Suprapubic skin (tissue), 4 donors: ENCODE results near the gene NANOGP8.

ENCODE experiments used
- EP300 ChIP-seq: sonication (generic); formaldehyde crosslinking; IDR thresholded peaks from one replicate; pipeline ENCODE4 v1.6.1; 2017; ENCODE audit warnings: antibody characterized with exemption
- POLR2A ChIP-seq, 2 donors: fragments of 450-650 bp; IDR thresholded peaks; one replicate each; pipeline ENCODE4 v1.6.1; 2017; ENCODE audit warnings: antibody characterized with exemption in 2 of 2, mild to moderate bottlenecking in 2 of 2, moderate library complexity in 2 of 2
- POLR2AphosphoS5 ChIP-seq, 3 donors: sonication (generic); formaldehyde crosslinking; IDR thresholded peaks; one replicate each; pipeline ENCODE4 v1.6.1; 2017; ENCODE audit warnings: antibody characterized with exemption in 3 of 3
- TF ChIP-seq, protein P1 (sequence below), 2 donors: fragments of 200-600 bp in 1 of 2; fragments of 450-650 bp in 1 of 2; sonication (generic) in 1 of 2; IDR thresholded peaks; one replicate each; pipeline ENCODE4 v1.5.1; 2016 to 2019; ENCODE audit warnings: antibody characterized with exemption in 2 of 2, mild to moderate bottlenecking in 1 of 2, moderate library complexity in 1 of 2

DNA sequence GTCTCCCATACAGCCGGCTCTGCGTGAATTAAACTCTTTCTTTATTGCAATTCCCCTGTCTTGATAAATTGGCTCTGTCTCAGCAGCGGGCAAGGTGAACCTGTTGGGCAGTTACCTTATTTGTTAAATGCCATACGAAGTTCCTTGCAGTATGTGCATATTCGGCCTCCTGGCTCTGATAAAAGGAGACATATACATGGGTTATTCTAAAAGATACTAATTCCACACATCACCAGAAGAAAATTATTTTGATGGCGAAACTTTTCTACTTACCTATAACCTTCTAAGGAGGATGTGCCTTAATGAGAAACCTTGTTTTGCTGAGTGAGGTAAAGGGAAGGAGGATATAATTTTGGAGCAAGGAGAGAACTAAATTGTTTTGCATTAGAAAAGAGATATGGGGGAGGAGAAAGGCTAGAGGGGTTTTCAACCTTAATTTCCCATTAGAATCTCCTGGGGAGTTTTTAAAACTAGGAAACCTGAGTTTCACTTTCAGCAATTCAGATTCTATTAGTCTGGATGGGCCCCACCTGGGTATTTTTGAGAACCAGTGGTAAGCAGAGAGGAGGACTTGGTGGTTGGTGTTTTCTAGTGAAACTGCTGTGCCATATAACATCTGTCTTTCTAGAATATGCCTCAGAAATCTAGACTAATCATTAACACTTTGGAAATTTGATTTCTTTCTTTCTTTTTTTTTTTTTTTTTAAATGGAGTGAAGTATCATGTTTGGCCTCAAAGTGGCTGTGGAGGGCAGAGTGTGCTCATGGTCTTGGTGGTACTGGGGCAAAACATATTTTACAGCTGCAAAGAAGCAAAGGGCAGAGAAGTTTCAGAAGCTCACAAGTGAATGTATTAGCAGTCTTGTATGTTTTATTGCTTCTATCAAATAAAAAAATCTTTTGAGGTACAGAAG lies 23.0 kb downstream of the NANOGP8 start:
- TF ChIP-seq POLR2AphosphoS5 (IDR thresholded peaks at IDR 0.05) (no peak), POLR2A (IDR thresholded peaks at IDR 0.05) (no peak), EP300 (no peak)
- TF ChIP-seq, protein P1, sequence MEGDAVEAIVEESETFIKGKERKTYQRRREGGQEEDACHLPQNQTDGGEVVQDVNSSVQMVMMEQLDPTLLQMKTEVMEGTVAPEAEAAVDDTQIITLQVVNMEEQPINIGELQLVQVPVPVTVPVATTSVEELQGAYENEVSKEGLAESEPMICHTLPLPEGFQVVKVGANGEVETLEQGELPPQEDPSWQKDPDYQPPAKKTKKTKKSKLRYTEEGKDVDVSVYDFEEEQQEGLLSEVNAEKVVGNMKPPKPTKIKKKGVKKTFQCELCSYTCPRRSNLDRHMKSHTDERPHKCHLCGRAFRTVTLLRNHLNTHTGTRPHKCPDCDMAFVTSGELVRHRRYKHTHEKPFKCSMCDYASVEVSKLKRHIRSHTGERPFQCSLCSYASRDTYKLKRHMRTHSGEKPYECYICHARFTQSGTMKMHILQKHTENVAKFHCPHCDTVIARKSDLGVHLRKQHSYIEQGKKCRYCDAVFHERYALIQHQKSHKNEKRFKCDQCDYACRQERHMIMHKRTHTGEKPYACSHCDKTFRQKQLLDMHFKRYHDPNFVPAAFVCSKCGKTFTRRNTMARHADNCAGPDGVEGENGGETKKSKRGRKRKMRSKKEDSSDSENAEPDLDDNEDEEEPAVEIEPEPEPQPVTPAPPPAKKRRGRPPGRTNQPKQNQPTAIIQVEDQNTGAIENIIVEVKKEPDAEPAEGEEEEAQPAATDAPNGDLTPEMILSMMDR (IDR thresholded peaks at IDR 0.05), result no peak
